Mesendoderm (in vitro differentiated cells): ENCODE measurements around the gene ICAM5. TPM values are rescaled to one million over a fixed set of nuclear protein-coding genes. Genes with fewer than 3 reads are reported as not detected.

Experiments used
- DNase-seq: peaks from one replicate; pipeline ENCODE4 v3.0.0; 2013
- H2AK5ac ChIP-seq: 2 replicates; pipeline ENCODE4 v1.6.1; 2013; ENCODE audit warnings: low read length, inconsistent platforms
- H2BK120ac ChIP-seq: 2 replicates; pipeline ENCODE4 v1.6.1; 2013; ENCODE audit warnings: low read depth, mild to moderate bottlenecking, low read length, moderate library complexity, mixed read lengths
- H2BK15ac ChIP-seq: replicated peaks from 2 replicates; pipeline ENCODE4 v1.6.1; 2013; ENCODE audit warnings: low read depth, mild to moderate bottlenecking, moderate library complexity
- H2BK5ac ChIP-seq: 2 replicates; pipeline ENCODE4 v1.6.1; 2013; ENCODE audit warnings: low read length, inconsistent platforms
- H3K18ac ChIP-seq: 2 replicates; pipeline ENCODE4 v1.6.1; 2013; ENCODE audit warnings: mild to moderate bottlenecking, low read length, mixed read lengths
- H3K23ac ChIP-seq: one replicate; pipeline ENCODE4 v1.6.1; 2013; ENCODE audit warnings: low read length
- H3K27ac ChIP-seq: 2 replicates; pipeline ENCODE4 v1.5.1; 2013; ENCODE audit warnings: low read depth, mild to moderate bottlenecking, inconsistent platforms, low read length, moderate library complexity
- H3K27me3 ChIP-seq: 2 replicates; pipeline ENCODE4 v1.6.1; 2013; ENCODE audit warnings: low read length, control low read depth, mild to moderate bottlenecking, inconsistent platforms; ENCODE audit not compliant: insufficient read depth, poor library complexity
- H3K36me3 ChIP-seq: 2 replicates; pipeline ENCODE4 v1.6.1; 2013; ENCODE audit warnings: low read length, inconsistent platforms; ENCODE audit not compliant: control insufficient read depth, insufficient read depth
- H3K4ac ChIP-seq: one replicate; pipeline ENCODE4 v1.6.1; 2013; ENCODE audit warnings: low read depth, mild to moderate bottlenecking, low read length, moderate library complexity
- H3K4me1 ChIP-seq: 2 replicates; pipeline ENCODE4 v1.6.1; 2013; ENCODE audit warnings: low read depth, low read length, inconsistent platforms; ENCODE audit not compliant: control insufficient read depth
- H3K4me2 ChIP-seq: 2 replicates; pipeline ENCODE4 v1.6.1; 2013; ENCODE audit warnings: low read length
- H3K4me3 ChIP-seq: 2 replicates; pipeline ENCODE4 v1.5.1; 2013; ENCODE audit warnings: mild to moderate bottlenecking, low read length
- H3K56ac ChIP-seq: one replicate; pipeline ENCODE4 v1.6.1; 2013; ENCODE audit warnings: low read length
- H3K79me1 ChIP-seq: 2 replicates; pipeline ENCODE4 v1.6.1; 2013; ENCODE audit warnings: low read length, inconsistent platforms
- H3K79me2 ChIP-seq: 2 replicates; pipeline ENCODE4 v1.6.1; 2013; ENCODE audit warnings: mild to moderate bottlenecking, low read length; ENCODE audit not compliant: control insufficient read depth, insufficient read depth
- H3K9ac ChIP-seq: 2 replicates; pipeline ENCODE4 v1.6.1; 2013; ENCODE audit warnings: low read length, inconsistent platforms
- H4K5ac ChIP-seq: one replicate; pipeline ENCODE4 v1.6.1; 2013; ENCODE audit warnings: low read length
- H4K8ac ChIP-seq: one replicate; pipeline ENCODE4 v1.6.1; 2013; ENCODE audit warnings: low read depth, mild to moderate bottlenecking, control low read depth, low read length, moderate library complexity
- WGBS: extraction: QIAGEN DNeasy Blood & Tissue Kit; methylation state at CpG from one replicate; pipeline ENCODE4 v1.1.7; 2013; ENCODE audit warnings: low lambda C conversion rate, missing lambda C conversion rate; ENCODE audit not compliant: insufficient coverage; ENCODE audit errors: extremely low coverage; 5-methylcytosine and 5-hydroxymethylcytosine counted together
- small RNA-seq: library from polyadenylated mRNA; stranded (forward); fragments of <200 nt; extraction: miRNeasy Mini kit (QIAGEN cat#:217004); gene quantifications from one replicate; pipeline ENCODE3, GENCODE V24; 2013; ENCODE audit not compliant: insufficient read depth

The ICAM5 gene

DNA sequence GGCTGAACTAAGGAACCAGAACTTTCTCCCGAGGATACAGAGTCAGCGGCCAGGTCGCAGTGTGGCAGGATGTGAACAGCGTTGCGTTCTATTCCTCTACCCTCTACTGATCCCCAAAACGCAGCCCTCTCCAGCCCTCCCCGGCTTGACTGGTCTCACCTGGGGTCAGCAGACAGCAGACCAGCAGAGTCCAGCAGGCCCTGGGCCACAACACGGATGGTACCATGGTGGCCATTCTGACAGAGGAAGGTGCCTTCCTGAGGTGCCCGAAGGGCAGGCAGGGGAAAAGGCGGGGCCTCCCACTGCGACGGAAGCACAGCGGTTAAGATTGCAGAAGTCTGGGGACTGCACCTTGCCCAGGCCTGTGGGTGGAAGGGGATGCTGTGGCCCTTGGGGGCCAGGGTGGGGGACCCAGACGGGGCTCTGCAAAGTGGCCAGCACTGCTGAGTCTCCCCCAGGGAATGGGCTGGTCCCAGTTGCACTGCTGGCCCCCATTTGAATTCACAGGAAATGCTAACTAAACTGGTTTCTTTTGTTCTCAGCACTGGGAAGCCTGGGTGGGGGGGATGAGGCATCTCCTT lies 49.7 kb downstream of the ICAM5 start, which contains the start of gene ICAM3:
Gene ICAM3, minus strand, starts transcription at position 245 of the 581 bp plus-strand sequence. Its CDS starts 10 bp downstream, at position 235.
- H3K36me3 ChIP-seq = no peaks in the 10 kb centered on the region
- H3K4me2 ChIP-seq = no peak within 1 kb of the TSS
- no peak within 1 kb of the TSS for H2AK5ac ChIP-seq
- H3K4me3 ChIP-seq = no peak within 1 kb of the TSS
- peak within 1 kb of the TSS; percentile 65 for H3K56ac ChIP-seq
- peak within 1 kb of the TSS; percentile 56 for H3K23ac ChIP-seq
- no peak within 1 kb of the TSS for H3K27ac ChIP-seq
- H3K18ac ChIP-seq = no peak within 1 kb of the TSS
- WGBS = no CpG with 5 or more reads among the region's 14 CpGs
- no peak within 1 kb of the TSS for H2BK15ac ChIP-seq
- H3K4me1 ChIP-seq = no peaks in the 10 kb centered on the region
- no peaks in the 10 kb centered on the region for H3K79me1 ChIP-seq
- no peaks in the 10 kb centered on the region for H3K27me3 ChIP-seq
- no peaks in the 10 kb centered on the region for H3K79me2 ChIP-seq
- no peak within 1 kb of the TSS for H4K5ac ChIP-seq
- H4K8ac ChIP-seq = no peak within 1 kb of the TSS
- no peak within 1 kb of the TSS for H2BK120ac ChIP-seq
- H3K9ac ChIP-seq = no peak within 1 kb of the TSS
- no peak for DNase-seq
- H3K4ac ChIP-seq = no peak within 1 kb of the TSS
- H2BK5ac ChIP-seq = no peak within 1 kb of the TSS

DNA sequence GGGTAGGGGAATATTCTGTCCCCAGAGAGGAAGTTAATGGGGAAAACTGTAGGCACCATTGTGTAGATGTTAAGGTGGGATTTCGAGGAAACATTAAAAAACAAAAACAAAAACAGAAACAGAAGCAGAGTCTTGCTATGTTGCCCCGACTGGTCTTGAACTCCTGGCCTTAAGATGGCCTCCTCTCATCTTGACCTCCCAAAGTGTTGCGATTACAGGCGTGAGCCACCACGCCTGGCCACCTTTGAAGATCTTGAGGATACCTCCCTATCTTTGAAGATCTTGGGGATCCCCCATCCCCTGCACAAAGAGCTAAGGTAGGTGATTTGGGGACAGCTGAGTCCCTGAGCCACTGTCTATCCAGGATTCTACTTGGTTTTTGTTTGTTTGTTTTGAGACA lies 50.2 kb downstream of the ICAM5 start:
- Histone ChIP-seq H3K27me3 (no peaks in the 10 kb centered on the region), H3K4me1 (no peaks in the 10 kb centered on the region), H3K4ac (no peak overlapping the region), H3K4me2 (no peak overlapping the region), H3K79me1 (no peaks in the 10 kb centered on the region), H4K8ac (no peak overlapping the region), H3K18ac (no peak overlapping the region), H2BK5ac (no peak overlapping the region), H3K9ac (no peak overlapping the region), H3K56ac (peak overlapping the region; percentile 65), H3K79me2 (no peaks in the 10 kb centered on the region), H3K27ac (no peak overlapping the region), H2BK15ac (no peak overlapping the region), H3K36me3 (no peaks in the 10 kb centered on the region), H3K23ac (no peak overlapping the region), H2BK120ac (no peak overlapping the region), H4K5ac (no peak overlapping the region), H2AK5ac (no peak overlapping the region), H3K4me3 (no peak overlapping the region)
- no CpG with 5 or more reads among the region's 5 CpGs for WGBS
- DNase-seq = no peak

GRCh38 chr19:10343495-10343894 lies 53.7 kb downstream of the ICAM5 start:
- Histone ChIP-seq H3K9ac (no peak overlapping the region), H3K23ac (no peak overlapping the region), H3K4me3 (no peak overlapping the region), H3K18ac (no peak overlapping the region), H2BK120ac (no peak overlapping the region), H3K56ac (no peak overlapping the region), H3K4me1 (no peaks in the 10 kb centered on the region), H3K27ac (no peak overlapping the region), H3K79me2 (no peaks in the 10 kb centered on the region), H4K5ac (no peak overlapping the region), H2AK5ac (no peak overlapping the region), H3K4me2 (no peak overlapping the region), H2BK5ac (no peak overlapping the region), H4K8ac (no peak overlapping the region), H2BK15ac (no peak overlapping the region), H3K4ac (no peak overlapping the region), H3K36me3 (no peaks in the 10 kb centered on the region), H3K79me1 (no peaks in the 10 kb centered on the region), H3K27me3 (no peaks in the 10 kb centered on the region)
- WGBS = no CpG with 5 or more reads among the region's 2 CpGs
- no peak for DNase-seq

- Histone ChIP-seq H3K27ac (no peak overlapping the region), H3K79me1 (no peaks in the 10 kb centered on the region), H3K79me2 (no peaks in the 10 kb centered on the region), H4K8ac (no peak overlapping the region), H3K56ac (no peak overlapping the region), H3K36me3 (no peaks in the 10 kb centered on the region), H3K4me2 (no peak overlapping the region), H3K27me3 (no peaks in the 10 kb centered on the region), H2BK120ac (no peak overlapping the region), H3K4me1 (no peaks in the 10 kb centered on the region), H3K4me3 (no peak overlapping the region), H3K18ac (no peak overlapping the region), H3K23ac (no peak overlapping the region), H4K5ac (no peak overlapping the region), H2AK5ac (no peak overlapping the region), H2BK15ac (no peak overlapping the region), H3K9ac (no peak overlapping the region), H3K4ac (no peak overlapping the region), H2BK5ac (no peak overlapping the region)
- DNase-seq = no peak
- WGBS = no CpG with 5 or more reads among the region's 10 CpGs
Measured at GRCh38 chr19:10344780-10345179, 55.0 kb downstream of the ICAM5 start.

Small RNAs within 50 kb of the gene (small RNA-seq; reads per million reads assigned to genes)
- gene AC011511.1 (not detected), gene AC011511.4 (not detected)
